ENCODE data around the gene GGTLC2.
"Not testable (repeated sequence)": the region's sequence is repeated elsewhere in the genome, so short reads cannot be mapped to it uniquely, and the experiment has no call there.

GRCh38 chr22:22650398-22650797, 6.0 kb downstream of the GGTLC2 start:
- TF ChIP-seq, protein P1, sequence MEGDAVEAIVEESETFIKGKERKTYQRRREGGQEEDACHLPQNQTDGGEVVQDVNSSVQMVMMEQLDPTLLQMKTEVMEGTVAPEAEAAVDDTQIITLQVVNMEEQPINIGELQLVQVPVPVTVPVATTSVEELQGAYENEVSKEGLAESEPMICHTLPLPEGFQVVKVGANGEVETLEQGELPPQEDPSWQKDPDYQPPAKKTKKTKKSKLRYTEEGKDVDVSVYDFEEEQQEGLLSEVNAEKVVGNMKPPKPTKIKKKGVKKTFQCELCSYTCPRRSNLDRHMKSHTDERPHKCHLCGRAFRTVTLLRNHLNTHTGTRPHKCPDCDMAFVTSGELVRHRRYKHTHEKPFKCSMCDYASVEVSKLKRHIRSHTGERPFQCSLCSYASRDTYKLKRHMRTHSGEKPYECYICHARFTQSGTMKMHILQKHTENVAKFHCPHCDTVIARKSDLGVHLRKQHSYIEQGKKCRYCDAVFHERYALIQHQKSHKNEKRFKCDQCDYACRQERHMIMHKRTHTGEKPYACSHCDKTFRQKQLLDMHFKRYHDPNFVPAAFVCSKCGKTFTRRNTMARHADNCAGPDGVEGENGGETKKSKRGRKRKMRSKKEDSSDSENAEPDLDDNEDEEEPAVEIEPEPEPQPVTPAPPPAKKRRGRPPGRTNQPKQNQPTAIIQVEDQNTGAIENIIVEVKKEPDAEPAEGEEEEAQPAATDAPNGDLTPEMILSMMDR (IDR thresholded peaks at IDR 0.05): not testable (repeated sequence)
- TF ChIP-seq POLR2A, POLR2AphosphoS5 (IDR thresholded peaks at IDR 0.05): not testable (repeated sequence)

Data from breast epithelium (tissue), 3 donors.